Fibroblast of lung (primary cell): ENCODE results near the gene NAPB. TPM values are rescaled to one million over a fixed set of nuclear protein-coding genes. Genes with fewer than 3 reads are reported as not detected.

Source experiments
- DNase-seq, 2 donors: peaks; one replicate each; pipeline versions ENCODE4 v3.0.0 to v3.0.0-alpha.2; 2010; ENCODE audit warnings: low read depth in 2 of 2
- H2AFZ ChIP-seq: 2 replicates; pipeline ENCODE4 v1.5.1; 2012; ENCODE audit warnings: low read length, control low read depth, inconsistent platforms
- H3K27ac ChIP-seq: 2 replicates; pipeline ENCODE4 v1.5.1; 2011; ENCODE audit warnings: low read length, control low read depth; ENCODE audit not compliant: insufficient read depth
- H3K27me3 ChIP-seq: 2 replicates; pipeline ENCODE4 v1.5.1; 2011; ENCODE audit warnings: mild to moderate bottlenecking, low read length; ENCODE audit not compliant: control insufficient read depth, insufficient read depth
- H3K36me3 ChIP-seq: 2 replicates; pipeline ENCODE4 v1.5.1; 2011; ENCODE audit warnings: low read length; ENCODE audit not compliant: control insufficient read depth, insufficient read depth
- H3K4me1 ChIP-seq: 2 replicates; pipeline ENCODE4 v1.5.1; 2011; ENCODE audit warnings: low read length; ENCODE audit not compliant: control insufficient read depth, insufficient read depth; ENCODE audit errors: extremely low read depth
- H3K4me2 ChIP-seq: 2 replicates; pipeline ENCODE4 v1.5.1; 2011; ENCODE audit warnings: low read length, control low read depth; ENCODE audit not compliant: insufficient read depth; ENCODE audit errors: extremely low read depth
- H3K4me3 ChIP-seq, 4 experiments: fragments of 200-600 bp in 1 of 4; sonication (generic) in 1 of 4; replicated peaks in 1 of 4; 2 replicates each; pipeline ENCODE4 v1.5.1; 2011 to 2016; ENCODE audit warnings: low read length in 4 of 4, low read depth in 3 of 4, mild to moderate bottlenecking in 3 of 4, control low read depth in 2 of 4, inconsistent platforms in 1 of 4, mixed read lengths in 1 of 4; ENCODE audit not compliant: insufficient read depth in 1 of 4; ENCODE audit errors: control extremely low read depth in 1 of 4
- H3K79me2 ChIP-seq: 2 replicates; pipeline ENCODE4 v1.5.1; 2012; ENCODE audit warnings: mild to moderate bottlenecking, low read length, inconsistent platforms; ENCODE audit not compliant: control insufficient read depth, insufficient read depth
- H3K9ac ChIP-seq: 2 replicates; pipeline ENCODE4 v1.5.1; 2011; ENCODE audit warnings: mild to moderate bottlenecking, low read length, control low read depth; ENCODE audit not compliant: insufficient read depth
- H3K9me3 ChIP-seq: 2 replicates; pipeline ENCODE4 v1.5.1; 2012; ENCODE audit warnings: low read depth, low read length; ENCODE audit not compliant: control insufficient read depth, insufficient read depth
- H4K20me1 ChIP-seq: 2 replicates; pipeline ENCODE4 v1.5.1; 2011; ENCODE audit warnings: low read length; ENCODE audit not compliant: control insufficient read depth, insufficient read depth; ENCODE audit errors: extremely low read depth
- EZH2 ChIP-seq: IDR thresholded peaks from 2 replicates; pipeline ENCODE4 v1.5.1; 2012; ENCODE audit warnings: low read length, control low read depth, mild to moderate bottlenecking; ENCODE audit errors: missing control alignments
- polyA plus RNA-seq, 2 donors: library from polyadenylated mRNA; depleted of rRNA in 1 of 2; stranded (reverse) in 1 of 2; unstranded in 1 of 2; fragments of >200 nt; gene quantifications; 2 replicates each; pipeline ENCODE4 v1.2.1, GENCODE V29; 2011 to 2012; ENCODE audit warnings: missing spikeins in 1 of 2
- total RNA-seq: library from RNA; depleted of rRNA; stranded (reverse); fragments of >200 nt; gene quantifications from 2 replicates; pipeline ENCODE4 v1.2.1, GENCODE V29; 2014
- TF ChIP-seq, protein P1 (sequence below), 2 donors: IDR thresholded peaks in 1 of 2; conservative IDR thresholded peaks in 1 of 2; 1 replicate in 1 of 2; 2 replicates in 1 of 2; pipeline ENCODE4 v1.5.1; 2011 to 2012; ENCODE audit warnings: low read length in 2 of 2, control low read depth in 1 of 2, inconsistent platforms in 1 of 2, low read depth in 1 of 2, mild to moderate bottlenecking in 1 of 2

The NAPB gene
- total and polyA plus RNA-seq, 2 donors (not counting 1 experiment from before 2014, with no cell fraction given) = 5.1 to 12.6 TPM

DNA sequence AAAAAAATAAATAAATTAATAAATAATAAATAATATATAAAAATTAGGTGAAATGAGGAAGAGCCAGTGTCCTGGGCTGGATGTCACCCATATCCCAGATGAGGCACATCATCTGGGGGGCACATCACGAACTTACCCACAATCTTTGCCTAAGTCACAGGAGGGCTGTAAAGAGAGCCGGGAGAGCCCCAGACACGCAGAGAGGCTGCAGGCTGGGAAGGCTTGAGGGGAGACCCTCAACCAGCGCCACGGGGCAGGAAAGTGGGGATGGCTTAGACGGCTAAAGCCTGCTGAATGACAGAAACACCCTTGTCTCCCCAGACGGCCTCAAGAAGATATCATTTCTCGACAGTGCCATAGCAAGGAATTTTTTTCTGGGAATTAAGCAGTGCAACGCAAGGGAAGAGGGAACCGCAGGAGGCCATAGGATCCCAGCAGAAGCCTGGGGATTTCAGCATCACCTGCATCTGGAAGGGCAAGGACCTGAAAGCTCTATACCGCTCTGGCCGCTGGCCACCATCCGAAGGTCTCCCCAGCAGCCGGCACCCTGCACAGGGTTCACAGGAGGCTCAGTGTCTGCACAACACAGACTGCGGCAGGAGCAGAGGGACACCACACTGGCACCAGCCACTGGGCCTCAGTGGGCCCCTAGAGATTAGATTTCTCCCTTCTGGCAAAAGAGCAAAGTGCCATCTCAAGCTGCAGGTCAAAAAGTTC lies 93.5 kb downstream of the NAPB start:
- TF ChIP-seq EZH2 = no peak
- no peaks in the 10 kb centered on the region for H3K4me1 ChIP-seq
- H3K9ac ChIP-seq = no peak overlapping the region
- no peaks in the 10 kb centered on the region for H3K36me3 ChIP-seq
- H3K79me2 ChIP-seq = no peaks in the 10 kb centered on the region
- no peak for DNase-seq
- H3K27me3 ChIP-seq = no peaks in the 10 kb centered on the region
- H4K20me1 ChIP-seq = no peaks in the 10 kb centered on the region
- H3K4me2 ChIP-seq = no peak overlapping the region
- no peak overlapping the region for H3K27ac ChIP-seq
- H2AFZ ChIP-seq = no peak overlapping the region
- H3K9me3 ChIP-seq = no peaks in the 10 kb centered on the region
- H3K4me3 ChIP-seq = no peak overlapping the region

DNA sequence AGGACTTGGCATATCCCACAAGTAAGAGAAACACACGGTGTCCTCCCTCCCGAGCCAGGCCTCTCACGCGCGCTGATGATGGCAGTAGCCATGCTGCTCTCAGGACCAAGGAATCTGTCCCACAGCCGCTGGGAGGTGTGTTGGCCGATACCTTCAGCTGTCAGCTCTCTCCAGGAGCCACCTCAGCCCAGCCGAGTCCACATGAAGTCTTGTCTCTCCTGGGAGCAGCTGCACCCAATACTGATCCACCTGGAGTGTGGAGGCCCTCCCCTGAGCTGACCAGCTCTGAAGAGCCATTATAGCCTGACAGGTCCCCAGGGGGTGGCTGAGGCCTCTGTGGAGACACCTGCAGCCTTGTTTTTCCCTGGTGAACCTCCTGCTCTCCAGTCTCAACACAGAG lies 94.5 kb downstream of the NAPB start:
- H3K27me3 ChIP-seq = no peaks in the 10 kb centered on the region
- no peak overlapping the region for H2AFZ ChIP-seq
- H3K27ac ChIP-seq = no peak overlapping the region
- TF ChIP-seq, protein P1, sequence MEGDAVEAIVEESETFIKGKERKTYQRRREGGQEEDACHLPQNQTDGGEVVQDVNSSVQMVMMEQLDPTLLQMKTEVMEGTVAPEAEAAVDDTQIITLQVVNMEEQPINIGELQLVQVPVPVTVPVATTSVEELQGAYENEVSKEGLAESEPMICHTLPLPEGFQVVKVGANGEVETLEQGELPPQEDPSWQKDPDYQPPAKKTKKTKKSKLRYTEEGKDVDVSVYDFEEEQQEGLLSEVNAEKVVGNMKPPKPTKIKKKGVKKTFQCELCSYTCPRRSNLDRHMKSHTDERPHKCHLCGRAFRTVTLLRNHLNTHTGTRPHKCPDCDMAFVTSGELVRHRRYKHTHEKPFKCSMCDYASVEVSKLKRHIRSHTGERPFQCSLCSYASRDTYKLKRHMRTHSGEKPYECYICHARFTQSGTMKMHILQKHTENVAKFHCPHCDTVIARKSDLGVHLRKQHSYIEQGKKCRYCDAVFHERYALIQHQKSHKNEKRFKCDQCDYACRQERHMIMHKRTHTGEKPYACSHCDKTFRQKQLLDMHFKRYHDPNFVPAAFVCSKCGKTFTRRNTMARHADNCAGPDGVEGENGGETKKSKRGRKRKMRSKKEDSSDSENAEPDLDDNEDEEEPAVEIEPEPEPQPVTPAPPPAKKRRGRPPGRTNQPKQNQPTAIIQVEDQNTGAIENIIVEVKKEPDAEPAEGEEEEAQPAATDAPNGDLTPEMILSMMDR (conservative IDR thresholded peaks at IDR 0.05 in 1 of 2, IDR thresholded peaks at IDR 0.05 in 1 of 2; ENCODE audit: low read depth in 1 of 2, low read length in 2 of 2) = no peak
- TF ChIP-seq EZH2 = no peak
- H3K4me3 ChIP-seq = no peak overlapping the region
- no peaks in the 10 kb centered on the region for H3K36me3 ChIP-seq
- no peak for DNase-seq
- no peaks in the 10 kb centered on the region for H4K20me1 ChIP-seq
- H3K9ac ChIP-seq = no peak overlapping the region
- H3K9me3 ChIP-seq = no peaks in the 10 kb centered on the region
- H3K79me2 ChIP-seq = no peaks in the 10 kb centered on the region
- no peak overlapping the region for H3K4me2 ChIP-seq
- H3K4me1 ChIP-seq = no peaks in the 10 kb centered on the region

DNA sequence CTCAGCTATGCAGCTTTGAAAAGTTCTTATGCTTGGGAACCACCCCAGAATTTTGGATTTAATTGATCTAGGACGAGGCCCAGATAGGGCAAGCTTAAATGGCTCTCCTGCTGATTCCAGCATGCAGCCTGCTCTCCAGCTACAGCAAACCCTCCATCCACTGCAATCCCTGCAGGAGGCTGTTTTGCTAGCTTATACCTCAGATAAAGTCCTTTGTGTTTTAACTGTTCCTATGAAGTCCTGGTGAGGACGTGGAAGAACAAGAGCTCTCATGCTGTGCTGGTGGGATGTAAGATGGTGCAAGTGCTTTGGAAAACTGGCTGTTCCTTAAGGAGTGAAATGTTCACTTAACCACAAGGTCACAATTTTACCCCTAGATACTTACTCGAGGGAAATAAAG lies 96.2 kb downstream of the NAPB start:
- no peaks in the 10 kb centered on the region for H3K9me3 ChIP-seq

More for the DNA sequence above, 96.2 kb downstream of the NAPB start:
- H3K27me3 ChIP-seq = no peaks in the 10 kb centered on the region
- H3K4me1 ChIP-seq = no peaks in the 10 kb centered on the region
- H3K27ac ChIP-seq = no peak overlapping the region
- TF ChIP-seq, protein P1 (conservative IDR thresholded peaks at IDR 0.05 in 1 of 2, IDR thresholded peaks at IDR 0.05 in 1 of 2; ENCODE audit: low read depth in 1 of 2, low read length in 2 of 2) = no peak
- TF ChIP-seq EZH2 = no peak
- H2AFZ ChIP-seq = no peak overlapping the region
- H3K4me3 ChIP-seq = no peak overlapping the region
- DNase-seq = no peak
- no peaks in the 10 kb centered on the region for H3K79me2 ChIP-seq
- H4K20me1 ChIP-seq = no peaks in the 10 kb centered on the region
- H3K36me3 ChIP-seq = no peaks in the 10 kb centered on the region
- no peak overlapping the region for H3K4me2 ChIP-seq
- H3K9ac ChIP-seq = no peak overlapping the region

Other genes with a start within 250 kb of the NAPB start
- gene NXT1, start 70.7 kb downstream of the NAPB start, total RNA-seq = 17.2 and 20.0 TPM in 2 replicates
- 14.1 and 23.4 TPM in 2 replicates for gene NXT1, start 70.7 kb downstream of the NAPB start, polyA plus RNA-seq
- 21.5 and 28.0 TPM in 2 replicates for gene GZF1, start 59.3 kb downstream of the NAPB start, total RNA-seq
- 10.8 and 11.2 TPM in 2 replicates for gene GZF1, start 59.3 kb downstream of the NAPB start, polyA plus RNA-seq
- gene CSTL1, start 18.2 kb upstream of the NAPB start, total RNA-seq = not detected in 2 replicates
- gene CSTL1, start 18.2 kb upstream of the NAPB start, polyA plus RNA-seq = not detected in 2 replicates
- not detected in 2 replicates for gene CST11, start 31.4 kb upstream of the NAPB start, total RNA-seq
- not detected in 2 replicates for gene CST11, start 31.4 kb upstream of the NAPB start, polyA plus RNA-seq
- not detected in 2 replicates for gene CST8, start 69.6 kb upstream of the NAPB start, total RNA-seq
- gene CST8, start 69.6 kb upstream of the NAPB start, polyA plus RNA-seq = not detected in 2 replicates
- gene CST9L, start 147.0 kb upstream of the NAPB start, total RNA-seq = not detected in 2 replicates
- gene CST9L, start 147.0 kb upstream of the NAPB start, polyA plus RNA-seq = not detected in 2 replicates
- not detected in 2 replicates for gene CST9, start 184.4 kb upstream of the NAPB start, total RNA-seq
- gene CST9, start 184.4 kb upstream of the NAPB start, polyA plus RNA-seq = not detected in 2 replicates
- 135 and 162 TPM in 2 replicates for gene CST3, start 216.5 kb upstream of the NAPB start, total RNA-seq
- gene CST3, start 216.5 kb upstream of the NAPB start, polyA plus RNA-seq = 136 and 180 TPM in 2 replicates